ENCODE data around the gene FBXW8.

DNA sequence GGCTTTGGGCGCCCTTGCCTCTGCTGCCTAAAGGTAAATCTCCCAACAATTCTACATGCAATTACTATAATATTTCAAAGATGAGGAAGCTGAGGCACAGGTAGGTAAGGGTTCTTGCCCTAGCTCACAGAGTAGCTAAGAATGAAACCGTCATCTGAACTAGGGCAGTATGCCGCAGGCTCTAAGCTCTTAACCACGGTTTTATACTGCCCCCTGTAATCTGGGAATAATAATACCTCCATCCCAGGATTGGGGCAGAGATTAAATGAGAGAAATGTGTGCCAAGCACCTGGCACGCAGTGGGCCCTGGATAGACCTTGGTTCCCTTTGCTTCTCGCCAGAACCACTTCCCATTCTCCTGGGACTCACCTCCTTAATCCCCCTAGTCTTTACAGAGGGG, 28.0 kb upstream of the FBXW8 start:
- TF ChIP-seq, protein P1, sequence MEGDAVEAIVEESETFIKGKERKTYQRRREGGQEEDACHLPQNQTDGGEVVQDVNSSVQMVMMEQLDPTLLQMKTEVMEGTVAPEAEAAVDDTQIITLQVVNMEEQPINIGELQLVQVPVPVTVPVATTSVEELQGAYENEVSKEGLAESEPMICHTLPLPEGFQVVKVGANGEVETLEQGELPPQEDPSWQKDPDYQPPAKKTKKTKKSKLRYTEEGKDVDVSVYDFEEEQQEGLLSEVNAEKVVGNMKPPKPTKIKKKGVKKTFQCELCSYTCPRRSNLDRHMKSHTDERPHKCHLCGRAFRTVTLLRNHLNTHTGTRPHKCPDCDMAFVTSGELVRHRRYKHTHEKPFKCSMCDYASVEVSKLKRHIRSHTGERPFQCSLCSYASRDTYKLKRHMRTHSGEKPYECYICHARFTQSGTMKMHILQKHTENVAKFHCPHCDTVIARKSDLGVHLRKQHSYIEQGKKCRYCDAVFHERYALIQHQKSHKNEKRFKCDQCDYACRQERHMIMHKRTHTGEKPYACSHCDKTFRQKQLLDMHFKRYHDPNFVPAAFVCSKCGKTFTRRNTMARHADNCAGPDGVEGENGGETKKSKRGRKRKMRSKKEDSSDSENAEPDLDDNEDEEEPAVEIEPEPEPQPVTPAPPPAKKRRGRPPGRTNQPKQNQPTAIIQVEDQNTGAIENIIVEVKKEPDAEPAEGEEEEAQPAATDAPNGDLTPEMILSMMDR (IDR thresholded peaks at IDR 0.05) = no peak
- TF ChIP-seq POLR2A (IDR thresholded peaks at IDR 0.05) = no peak
